GM21825 (cell line): ENCODE results near the gene CST11.
"Not testable (repeated sequence)": the region's sequence is repeated elsewhere in the genome, so short reads cannot be mapped to it uniquely, and the experiment has no call there.

ENCODE experiments used
- ATAC-seq: cut with Tn5 transposase; IDR thresholded peaks from one replicate; pipeline ENCODE4 v1.9.1; 2021; ENCODE audit warnings: mild to moderate bottlenecking, moderate library complexity; ENCODE audit not compliant: unreplicated experiment

CST11 gene, protein sequence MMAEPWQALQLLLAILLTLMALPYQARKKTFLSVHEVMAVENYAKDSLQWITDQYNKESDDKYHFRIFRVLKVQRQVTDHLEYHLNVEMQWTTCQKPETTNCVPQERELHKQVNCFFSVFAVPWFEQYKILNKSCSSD

DNA sequence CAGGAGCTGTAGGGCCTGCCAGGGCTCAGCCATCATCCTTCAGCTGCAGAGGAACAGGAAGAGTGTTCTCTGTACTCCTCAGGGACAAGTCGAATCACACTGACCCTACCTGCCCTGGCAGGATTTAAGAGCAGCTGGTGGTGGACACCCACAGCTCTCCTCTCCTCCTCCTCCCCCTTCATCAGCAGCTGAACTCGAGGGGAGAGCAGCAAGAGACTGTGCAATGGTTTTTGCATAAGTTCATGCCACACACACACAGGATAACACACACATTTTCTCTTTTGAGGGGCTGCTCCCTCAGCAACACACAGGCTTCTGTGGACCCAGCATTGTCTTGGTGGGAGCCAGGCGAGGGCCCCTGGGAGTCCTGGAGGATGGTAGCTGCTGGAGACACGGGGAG is at the start of gene CST11:
TSS of gene CST11 (minus strand) at position 101 of the 400 bp plus-strand sequence. CDS start at position 36, 65 bp downstream.
- ATAC-seq = no peak

DNA sequence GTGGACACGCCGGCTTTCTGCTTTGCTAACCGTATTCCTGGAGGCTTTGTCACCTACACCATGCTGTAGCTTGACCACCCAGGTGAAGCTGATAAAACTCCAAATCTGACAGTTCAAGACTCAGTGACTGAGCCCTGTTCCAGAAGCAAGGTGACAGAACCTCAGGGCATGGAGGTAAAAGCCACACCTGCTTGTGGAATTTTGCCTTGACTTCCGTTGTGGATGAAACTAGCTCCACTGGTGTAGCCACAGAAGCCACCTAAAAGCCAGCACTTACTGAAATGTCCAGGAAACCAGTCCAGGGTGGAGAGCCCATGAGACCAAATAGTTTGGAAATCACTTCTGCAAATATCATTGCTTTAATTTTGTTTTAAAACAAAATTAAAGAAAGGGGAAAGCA is 49.2 kb upstream of the CST11 start:
- no peak for ATAC-seq

DNA sequence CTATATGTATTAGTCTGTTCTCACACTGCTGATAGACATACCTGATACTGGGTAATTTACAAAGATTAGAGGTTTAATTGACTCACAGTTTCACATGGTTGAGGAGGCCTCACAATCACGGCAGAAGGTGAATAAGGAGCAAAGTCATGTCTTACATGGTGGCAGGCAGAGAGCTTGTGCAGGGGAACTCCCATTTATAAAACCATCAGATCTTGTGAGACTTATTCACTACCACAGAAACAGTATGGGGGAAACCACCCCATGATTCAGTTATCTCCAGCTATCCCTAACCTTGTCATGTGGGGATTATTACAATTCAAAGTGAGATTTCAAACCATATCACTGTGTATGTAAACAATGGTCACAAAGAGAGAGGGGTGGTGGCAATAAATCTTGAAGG is 44.9 kb upstream of the CST11 start:
- ATAC-seq = no peak

DNA sequence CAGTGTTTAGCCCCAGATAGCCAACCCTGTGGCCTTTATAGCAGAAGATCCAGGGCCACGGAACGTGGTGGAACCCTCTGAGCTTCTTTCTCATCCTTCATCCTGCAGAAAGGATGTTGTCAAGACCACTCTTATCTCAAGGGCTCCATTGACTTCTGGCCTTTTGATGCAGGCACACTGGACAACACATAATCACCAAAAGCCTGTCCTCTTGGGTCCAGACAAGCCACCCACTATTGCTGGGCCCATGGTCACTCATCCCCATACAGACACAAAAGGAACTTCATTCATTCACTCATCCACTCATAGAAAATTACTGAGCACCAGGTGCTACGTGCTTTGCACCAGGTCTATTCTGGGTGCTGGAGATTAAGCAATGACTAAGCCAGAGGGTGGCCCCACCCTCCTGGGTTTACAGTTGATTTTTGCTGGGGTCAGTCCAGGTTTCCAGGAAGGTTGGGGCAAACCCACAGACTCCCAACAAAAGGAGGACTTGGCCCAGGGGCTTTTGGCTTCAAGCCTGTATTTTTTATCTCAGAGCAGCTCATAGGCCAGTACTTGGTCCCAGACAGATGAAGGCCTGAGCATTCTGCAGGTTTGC is 40.6 kb upstream of the CST11 start:
- no peak for ATAC-seq

DNA sequence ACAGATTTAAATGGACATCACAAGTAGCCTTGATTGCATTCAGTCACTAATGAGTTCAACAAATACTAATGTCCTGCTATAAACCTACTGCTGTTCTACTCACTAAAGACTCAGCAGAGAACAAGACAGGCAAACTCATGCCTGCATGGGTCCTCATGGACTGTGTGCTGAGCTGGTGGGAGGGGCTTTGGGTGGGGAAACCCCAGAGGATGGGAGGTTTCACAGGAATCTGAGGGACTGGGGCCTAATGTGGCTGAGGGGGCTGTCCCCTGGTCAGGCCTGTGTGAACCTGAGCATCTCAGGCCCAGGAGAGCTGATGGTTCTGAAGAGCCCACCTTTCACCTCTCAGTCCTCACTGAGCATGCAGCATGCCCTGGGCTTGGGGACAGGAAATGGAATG is 39.6 kb upstream of the CST11 start:
- no peak for ATAC-seq

DNA sequence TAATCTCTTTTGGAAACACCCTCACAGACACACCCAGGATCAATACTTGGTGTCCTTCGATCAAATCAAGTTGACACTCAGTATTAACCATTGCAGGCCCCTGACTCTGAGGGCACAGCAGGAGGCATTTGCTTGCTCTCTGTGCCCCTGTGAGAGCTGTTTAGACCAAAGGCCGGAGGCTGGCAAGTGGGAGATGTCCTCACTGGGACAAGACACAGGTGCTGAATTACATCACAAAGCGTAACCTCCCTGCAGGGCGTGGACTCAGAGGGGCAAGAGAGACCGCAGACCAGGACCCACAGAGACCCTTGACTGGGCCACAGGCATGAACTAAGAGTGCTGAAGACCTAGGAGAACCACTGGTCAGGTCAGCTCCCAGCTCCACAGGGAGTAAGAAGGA is 38.1 kb upstream of the CST11 start, which contains the start of gene CST8:
TSS of gene CST8 (plus strand) at position 301 of the 400 bp plus-strand sequence. CDS start 551 bp downstream, outside the sequence.
- no peak for ATAC-seq

DNA sequence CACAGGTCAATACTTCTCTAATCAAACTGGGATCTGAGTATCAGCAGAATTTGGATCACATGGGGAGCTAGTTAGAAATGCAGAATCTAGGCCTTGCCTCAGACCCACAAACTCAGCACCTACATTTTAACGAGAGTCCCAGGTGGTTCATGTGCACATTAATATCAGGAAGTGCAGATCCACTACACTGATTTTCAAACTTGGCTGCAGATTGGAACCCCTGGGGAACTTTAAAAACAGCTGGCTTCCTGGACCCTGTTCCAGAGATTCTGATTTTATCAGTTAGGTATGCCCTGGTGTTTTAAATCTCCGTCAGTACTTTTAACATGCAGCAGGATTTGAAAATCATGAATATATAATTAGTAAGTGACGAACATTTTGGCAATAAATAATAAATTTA is 36.3 kb upstream of the CST11 start:
- ATAC-seq = no peak

DNA sequence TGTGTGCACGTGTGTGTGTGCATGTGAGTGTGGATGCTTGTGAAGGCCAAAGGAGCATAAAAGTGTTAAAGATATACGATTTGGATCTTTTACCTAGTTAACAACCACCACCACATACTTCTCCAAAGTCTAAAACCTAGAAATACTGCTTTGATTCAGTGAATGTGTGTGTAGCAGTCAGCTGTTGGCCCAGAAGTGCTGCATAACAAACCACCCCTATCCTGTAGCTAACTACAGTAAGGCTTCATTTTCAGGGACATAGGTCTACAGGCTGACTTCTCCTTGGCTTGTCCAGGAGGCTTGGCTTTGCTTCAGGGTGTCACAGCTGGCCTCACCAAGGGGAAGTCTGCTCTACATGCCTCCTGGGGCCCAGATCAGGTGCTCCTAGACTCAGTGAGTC is 35.8 kb upstream of the CST11 start:
- no peak for ATAC-seq

DNA sequence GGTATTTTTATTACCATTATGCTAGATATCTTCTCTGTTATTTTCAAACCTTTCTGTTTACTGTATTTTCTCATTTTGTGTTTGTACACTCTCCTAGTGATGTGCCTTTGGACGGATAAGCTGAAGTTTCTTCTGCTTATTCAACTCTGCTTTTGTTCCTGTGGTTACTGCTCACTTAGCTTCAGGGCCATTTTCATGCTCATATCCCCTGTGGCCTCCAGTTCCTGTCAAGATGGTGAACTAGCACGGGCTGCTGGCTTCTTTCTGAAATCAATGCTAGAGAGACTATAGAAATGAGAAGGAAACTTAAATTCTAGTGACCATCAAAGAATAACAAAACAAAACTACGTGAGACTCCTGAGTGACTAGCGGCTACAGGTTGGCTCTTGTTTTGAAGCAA is 31.4 kb upstream of the CST11 start:
- no peak for ATAC-seq

DNA sequence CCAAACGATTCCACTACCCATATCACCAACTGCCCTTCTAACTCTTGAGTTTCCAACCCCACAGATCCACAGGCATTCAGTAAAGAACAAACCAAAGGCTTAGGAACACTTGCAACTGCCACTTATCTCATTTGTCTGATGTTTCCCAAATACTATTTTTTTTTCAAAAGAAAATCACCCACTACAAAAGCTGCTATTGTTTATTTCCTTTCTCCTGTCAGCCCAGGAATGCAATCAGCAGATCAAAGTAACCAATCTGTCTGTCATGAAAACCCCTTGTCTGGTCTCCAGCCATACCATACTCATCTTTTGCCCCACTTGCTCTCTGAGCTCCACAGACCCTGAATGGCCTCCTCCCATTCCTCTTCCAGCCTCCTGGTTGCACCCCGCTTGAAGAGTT is 29.5 kb upstream of the CST11 start:
- no peak for ATAC-seq

DNA sequence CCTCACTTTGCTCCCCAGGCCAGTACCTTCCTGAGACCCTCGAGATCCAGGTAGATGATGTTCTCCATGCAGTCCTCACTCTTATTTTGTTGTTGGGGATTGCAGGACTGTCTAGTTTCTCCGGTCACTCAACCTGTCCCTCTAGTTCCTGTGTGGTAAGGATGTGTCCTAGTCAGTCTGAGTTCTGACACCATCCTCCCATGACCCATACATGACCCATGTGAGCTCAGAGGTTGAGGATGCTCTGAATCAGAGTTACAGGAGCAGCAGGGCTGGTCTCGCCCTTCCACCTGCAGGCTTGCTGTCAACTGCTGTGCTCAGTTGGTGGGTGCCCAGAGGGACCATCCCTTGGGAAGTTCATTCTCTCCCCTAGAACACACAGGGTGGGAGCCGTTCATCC is 26.4 kb upstream of the CST11 start:
- ATAC-seq = no peak

DNA sequence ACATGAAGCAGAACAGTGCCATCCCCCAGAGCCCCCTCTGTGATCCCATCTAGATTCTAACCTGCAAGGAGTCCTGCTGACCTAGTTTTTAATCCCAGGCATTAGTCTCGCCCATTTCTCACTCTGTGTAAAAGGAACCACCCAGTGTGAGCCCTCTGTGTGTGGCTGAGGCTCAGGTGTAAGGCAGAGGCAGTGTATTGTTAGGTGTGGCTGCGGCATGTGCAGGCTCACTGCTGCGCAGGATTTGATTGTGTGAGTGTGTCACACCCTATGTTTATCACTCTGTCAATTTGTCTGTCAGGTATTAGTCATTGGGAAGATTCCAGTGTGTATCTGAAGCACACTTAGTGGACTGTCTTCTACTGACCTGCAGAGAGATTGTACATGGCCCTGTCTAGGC is 24.5 kb upstream of the CST11 start:
- ATAC-seq = no peak

DNA sequence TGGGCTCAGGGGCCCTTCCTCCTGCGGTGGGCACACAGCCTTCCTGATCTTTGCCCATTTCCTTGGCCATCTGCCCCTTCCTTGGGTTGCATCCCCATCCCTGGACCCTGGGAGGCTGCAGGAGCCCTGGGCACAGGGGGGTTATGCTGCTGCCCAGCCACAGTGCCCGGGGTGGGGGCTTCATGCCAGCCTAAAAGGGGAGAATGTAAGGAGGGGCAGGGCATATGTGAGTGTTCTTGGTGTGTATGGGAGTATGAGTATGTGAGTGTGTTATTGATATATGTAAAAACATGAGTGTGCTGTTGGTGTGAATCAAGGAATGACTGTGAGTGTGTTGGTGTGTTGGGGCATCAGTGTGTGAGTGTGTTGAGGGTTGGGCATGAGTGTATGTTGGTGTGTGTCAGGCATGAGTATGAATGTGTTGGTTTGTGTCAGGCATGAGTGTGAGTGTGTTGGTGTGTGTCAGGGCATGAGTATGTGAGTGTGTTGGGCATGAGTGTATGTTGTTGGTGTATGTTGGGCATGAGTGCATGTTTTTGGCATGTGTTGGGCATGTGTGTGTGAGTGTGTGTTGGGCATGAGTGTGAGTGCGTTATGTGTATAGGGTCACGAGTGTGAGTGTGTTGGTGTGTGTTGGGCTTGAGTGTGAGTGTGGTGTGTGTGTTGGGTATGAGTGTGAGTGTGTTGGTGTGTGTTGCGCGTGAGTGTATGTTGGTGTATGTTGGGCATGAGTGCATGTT is 23.5 kb upstream of the CST11 start:
- no peak for ATAC-seq

DNA sequence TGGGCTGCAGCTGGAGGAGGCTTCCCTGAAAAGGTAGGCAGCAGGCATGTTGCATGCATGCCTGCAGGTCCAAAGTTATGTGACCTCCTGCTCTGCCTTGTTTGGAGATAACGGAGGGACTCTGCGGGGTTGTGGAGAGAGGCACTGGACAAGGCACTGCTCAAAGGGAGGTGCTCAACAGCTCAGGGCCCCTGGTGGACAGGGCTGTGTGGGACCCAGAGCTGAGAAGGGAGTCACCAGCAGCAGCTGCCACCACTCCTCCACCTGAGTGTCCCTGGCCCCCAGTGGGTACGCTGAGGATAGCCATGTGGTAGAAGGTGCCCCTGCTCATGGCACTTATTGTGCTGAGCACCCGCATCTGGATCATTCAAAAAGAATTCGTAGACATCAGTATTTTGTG is 22.7 kb upstream of the CST11 start:
- no peak for ATAC-seq

DNA sequence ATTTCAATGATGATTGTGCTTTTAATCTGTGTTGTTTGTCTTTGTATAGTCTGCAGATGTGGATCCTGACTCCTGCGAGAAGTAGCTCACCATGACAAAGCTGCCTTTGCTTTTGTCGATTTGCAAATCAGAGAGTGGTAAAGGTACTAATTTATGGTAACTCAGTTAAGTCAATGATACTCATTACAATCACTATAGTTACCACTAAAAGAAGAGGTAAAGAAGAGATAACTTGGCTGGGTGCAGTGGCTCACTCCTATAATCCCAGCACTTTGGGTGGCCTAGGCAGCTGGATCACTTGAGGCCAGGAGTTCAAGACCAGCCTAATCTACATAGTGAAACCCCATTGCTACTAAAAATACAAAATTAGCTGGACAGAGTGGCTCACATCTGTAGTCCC is 20.6 kb upstream of the CST11 start:
- ATAC-seq = not testable (repeated sequence)

DNA sequence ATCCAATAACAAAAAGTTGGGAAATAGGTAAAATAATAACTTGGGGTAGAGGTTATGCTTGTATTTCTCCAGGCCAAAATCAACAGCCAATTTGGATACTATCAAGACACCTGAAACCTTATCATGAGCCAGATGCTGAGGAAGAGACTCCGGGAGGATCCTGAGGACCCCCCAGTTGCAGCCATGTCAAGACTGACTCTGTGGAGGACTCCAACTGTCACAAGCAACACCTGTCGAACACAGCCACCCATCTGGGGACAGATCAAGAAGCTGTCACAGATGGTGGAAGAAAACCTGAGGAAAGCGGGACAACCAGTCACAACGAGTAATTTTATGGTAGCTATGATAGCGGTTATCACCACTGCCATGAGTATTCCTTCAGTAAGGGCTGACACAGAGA is 19.6 kb upstream of the CST11 start:
- ATAC-seq = not testable (repeated sequence)

DNA sequence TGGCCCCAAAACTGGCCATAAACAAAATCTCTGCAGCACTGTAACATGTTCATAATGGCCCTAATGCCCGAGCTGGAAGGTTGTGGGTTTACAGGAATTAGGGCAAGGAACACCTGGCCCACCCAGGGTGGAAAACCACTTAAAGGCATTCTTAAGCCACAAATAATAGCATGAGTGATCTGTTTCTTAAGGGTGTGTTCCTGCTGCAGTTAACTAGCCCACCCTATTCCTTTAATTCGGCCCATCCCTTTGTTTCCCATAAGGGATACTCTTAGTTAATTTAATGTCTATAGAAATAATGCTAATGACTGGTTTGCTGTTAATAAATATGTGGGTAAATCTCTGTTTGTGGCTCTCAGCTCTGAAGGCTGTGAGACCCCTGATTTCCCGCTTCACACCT is 14.3 kb upstream of the CST11 start:
- ATAC-seq = not testable (repeated sequence)

DNA sequence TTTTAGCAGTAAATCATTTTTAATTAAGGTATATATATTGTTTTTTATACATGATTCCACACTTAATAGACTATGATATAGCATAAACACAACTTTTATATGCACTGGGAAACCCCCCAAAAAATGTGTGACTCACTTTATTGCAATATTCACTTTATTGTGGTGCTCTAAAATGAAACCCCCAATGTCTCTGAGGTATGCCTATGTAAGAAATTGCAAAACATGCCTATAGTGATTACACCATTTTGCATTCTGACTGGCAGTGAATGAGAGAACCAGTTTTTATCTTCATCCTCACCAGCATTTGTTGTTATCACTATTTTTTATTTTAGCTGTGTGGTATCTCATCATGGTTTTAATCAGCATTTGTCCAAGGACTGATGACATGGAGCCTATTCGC is 8.5 kb upstream of the CST11 start:
- no peak for ATAC-seq

DNA sequence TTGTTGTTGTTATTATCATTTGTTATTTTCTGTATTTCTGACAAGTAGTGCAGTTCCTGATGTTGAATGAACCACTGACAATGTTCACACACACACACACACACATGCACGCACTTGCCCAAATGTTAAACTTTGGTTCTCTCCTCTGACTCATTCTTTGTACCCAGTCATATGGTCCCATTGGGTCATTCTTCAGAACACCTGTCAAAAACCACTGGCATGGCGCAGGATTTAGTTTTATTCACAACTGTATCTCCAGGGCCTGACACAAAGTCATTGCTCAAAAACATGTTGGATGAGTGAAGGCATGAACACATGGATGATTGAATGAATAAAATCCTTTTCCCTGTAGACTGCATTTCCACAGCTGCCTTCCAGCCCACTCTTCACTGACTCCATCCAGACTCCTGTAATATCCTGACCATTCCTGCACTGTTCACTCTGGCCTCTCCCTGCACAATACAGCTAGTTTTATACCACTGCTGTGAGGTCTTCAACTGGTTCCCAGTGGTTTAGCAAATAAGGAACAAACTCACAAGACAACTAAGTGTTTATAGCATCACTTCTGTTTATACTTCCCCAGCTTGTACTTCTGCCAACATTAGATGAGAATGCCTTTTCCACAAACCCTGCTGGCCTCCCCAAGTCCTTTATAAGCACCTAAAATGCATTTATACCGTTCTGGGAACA is 6.9 kb upstream of the CST11 start:
- no peak for ATAC-seq

DNA sequence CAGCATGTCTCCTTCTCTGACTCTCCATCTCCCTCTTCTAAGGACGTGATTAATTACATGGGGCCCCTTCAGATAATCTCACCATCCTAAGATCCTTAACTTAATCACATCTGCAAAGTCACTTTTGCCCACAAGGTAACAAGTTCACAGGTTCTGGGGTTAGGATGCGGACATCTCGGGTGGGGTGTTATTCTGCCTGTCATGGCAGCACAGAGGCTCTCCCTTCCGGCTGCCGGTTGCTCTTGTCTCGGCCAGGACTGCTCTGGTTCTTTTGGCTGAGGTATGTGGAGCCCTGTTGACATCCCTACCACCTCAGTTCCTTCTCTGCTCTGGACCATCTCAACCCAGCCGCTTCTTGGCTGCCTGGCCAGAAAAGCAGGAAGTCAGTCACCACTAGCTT is 4.2 kb upstream of the CST11 start:
- no peak for ATAC-seq

DNA sequence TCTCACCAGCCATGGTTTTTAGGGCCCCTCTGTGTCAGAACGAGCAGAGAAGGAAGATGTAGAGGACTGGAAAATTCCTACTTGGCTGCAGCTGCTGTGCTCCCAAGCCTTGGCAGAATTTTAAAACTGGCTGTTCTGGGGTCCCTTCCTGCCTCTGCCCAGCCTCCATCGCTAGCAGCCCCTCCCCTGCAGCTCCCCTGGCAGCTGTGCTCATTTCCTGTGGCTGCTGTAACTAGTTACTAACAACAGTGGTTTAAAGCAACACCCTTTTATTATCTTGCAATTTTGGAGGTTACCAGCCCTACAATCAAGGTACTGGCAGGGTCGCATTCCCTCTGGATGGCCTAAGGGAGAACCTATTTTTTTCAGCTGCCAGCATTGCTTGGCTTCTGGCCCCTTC is 3.7 kb upstream of the CST11 start:
- ATAC-seq = no peak

DNA sequence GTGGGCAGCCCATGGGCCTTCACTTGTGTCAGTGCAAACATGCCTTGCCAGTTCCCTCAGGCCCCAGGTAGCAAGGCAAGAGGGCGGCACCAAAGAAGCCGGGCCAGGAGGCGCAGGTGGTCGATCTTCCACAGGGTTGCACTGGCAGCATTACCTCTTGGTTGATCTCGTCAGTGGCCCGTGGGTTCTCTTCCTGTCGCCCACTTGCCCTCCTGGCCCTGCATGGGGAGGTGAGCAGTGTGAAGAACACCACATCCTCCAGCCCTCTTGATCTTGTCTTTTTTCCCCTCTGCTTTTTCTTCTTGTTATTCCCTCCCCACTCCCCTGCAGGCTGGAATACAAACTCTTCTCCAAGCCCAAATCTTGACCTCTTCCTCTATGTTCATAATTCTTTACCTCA is 3.0 kb upstream of the CST11 start:
- ATAC-seq = no peak
